Esophagus muscularis mucosa (tissue), 4 donors: ENCODE results near the gene IGFBP2. TPM values are rescaled to one million over a fixed set of nuclear protein-coding genes. Genes with fewer than 3 reads are reported as not detected.

Source experiments
- DNase-seq: peaks from one replicate; pipeline ENCODE4 v3.0.0-alpha.2; 2017; ENCODE audit errors: extremely low spot score
- H3K27ac ChIP-seq, 4 donors: fragments of 200-600 bp; sonication (generic); replicated peaks in 1 of 4; 1 replicate in 3 of 4; 2 replicates in 1 of 4; pipeline ENCODE4 v1.5.1; 2016 to 2019; ENCODE audit warnings: mild to moderate bottlenecking in 1 of 4
- H3K27me3 ChIP-seq, 4 donors: fragments of 200-600 bp; sonication (generic); one replicate each; pipeline versions ENCODE4 v1.5.1 to v1.6.0; 2016 to 2019
- H3K36me3 ChIP-seq, 4 donors: fragments of 200-600 bp; sonication (generic); one replicate each; pipeline ENCODE4 v1.5.1; 2016 to 2019
- H3K4me1 ChIP-seq, 4 donors: fragments of 200-600 bp; sonication (generic); one replicate each; pipeline ENCODE4 v1.5.1; 2016 to 2019
- H3K4me3 ChIP-seq, 4 donors: fragments of 200-600 bp; sonication (generic); 1 replicate in 2 of 4; 2 replicates in 2 of 4; pipeline ENCODE4 v1.5.1; 2016 to 2019; ENCODE audit warnings: mild to moderate bottlenecking in 4 of 4, moderate library complexity in 1 of 4
- H3K9me3 ChIP-seq, 4 donors: fragments of 200-600 bp; sonication (generic); 1 replicate in 3 of 4; 2 replicates in 1 of 4; pipeline ENCODE4 v1.5.1; 2016 to 2019
- CTCF ChIP-seq, 3 experiments: fragments of 200-600 bp in 2 of 3; fragments of 450-650 bp in 1 of 3; sonication (generic) in 2 of 3; IDR thresholded peaks; one replicate each; pipeline ENCODE4 v1.5.1; 2017 to 2019; ENCODE audit warnings: antibody characterized with exemption in 3 of 3, mild to moderate bottlenecking in 2 of 3, moderate library complexity in 1 of 3
- EP300 ChIP-seq: sonication (generic); formaldehyde crosslinking; IDR thresholded peaks from one replicate; pipeline ENCODE4 v1.6.1; 2017; ENCODE audit warnings: antibody characterized with exemption
- POLR2A ChIP-seq: fragments of 450-650 bp; IDR thresholded peaks from one replicate; pipeline ENCODE4 v1.6.1; 2017; ENCODE audit warnings: antibody characterized with exemption, moderate library complexity, mild to moderate bottlenecking, low read depth
- POLR2AphosphoS5 ChIP-seq, 2 donors: sonication (generic); formaldehyde crosslinking; IDR thresholded peaks; one replicate each; pipeline ENCODE4 v1.6.1; 2017; ENCODE audit warnings: antibody characterized with exemption in 2 of 2
- WGBS: methylation state at CpG from one replicate; pipeline ENCODE4 v1.1.5; 2018; 5-methylcytosine and 5-hydroxymethylcytosine counted together
- intact Hi-C: fragments of 100-400 bp; cut with DNase I; formaldehyde crosslinking; loops from one replicate; pipeline ENCODE4 v1.15.1; 2023
- total RNA-seq, 4 donors: library from RNA; depleted of rRNA; stranded (reverse); fragments of >200 nt; gene quantifications; one replicate each; pipeline versions ENCODE4 v1.1.0 to v1.2.1, GENCODE V29; 2016

The IGFBP2 gene
- total RNA-seq, 4 donors from 2014 or later = 188 to 446 (median 280) TPM

- Histone ChIP-seq H3K36me3 (no peaks in the 10 kb centered on the region), H3K4me3 (peak overlapping the region; percentile 74 to 84 (median 79)), H3K9me3 (no peaks in the 10 kb centered on the region), H3K27ac (peak overlapping the region; percentile 76 to 84 (median 81)), H3K4me1 (peaks cover 16 to 68% (median 62%) of the 10 kb centered on the region in 4 donors), H3K27me3 (peaks cover 0 to 4% (median 0%) of the 10 kb centered on the region in 4 donors)
- 2% methylated on average over 7 of the region's 7 CpGs for WGBS
- peak in 1 of 2 donors; percentile 24 for TF ChIP-seq POLR2AphosphoS5 (IDR thresholded peaks at IDR 0.05)
- TF ChIP-seq CTCF (IDR thresholded peaks at IDR 0.05) = no peak
- intact Hi-C loops = no loop called here
- no peak for DNase-seq
These were observed 2.0 kb downstream of the IGFBP2 start for GRCh38 chr2:216635171-216635570.

- H3K4me1 ChIP-seq = peaks cover 16 to 75% (median 67%) of the 10 kb centered on the region in 4 donors
- DNase-seq = no peak
- H3K27ac ChIP-seq = peak overlapping the region; percentile 76 to 84 (median 81)
- H3K4me3 ChIP-seq = peak overlapping the region; percentile 74 to 84 (median 79)
- H3K36me3 ChIP-seq = peaks cover 0 to 6% (median 4%) of the 10 kb centered on the region in 4 donors
- WGBS = 40% methylated on average over 18 of the region's 18 CpGs
- intact Hi-C loops = no loop called here
- peaks cover 0 to 4% (median 0%) of the 10 kb centered on the region in 4 donors for H3K27me3 ChIP-seq
- no peaks in the 10 kb centered on the region for H3K9me3 ChIP-seq
- TF ChIP-seq POLR2AphosphoS5 (IDR thresholded peaks at IDR 0.05) = peak in 1 of 2 donors; percentile 68
- no peak for TF ChIP-seq CTCF (IDR thresholded peaks at IDR 0.05)
- TF ChIP-seq POLR2A = no peak
These were observed 2.7 kb downstream of the IGFBP2 start for GRCh38 chr2:216635701-216636550.

- DNase-seq = no peak
- peaks cover 0 to 4% (median 0%) of the 10 kb centered on the region in 4 donors for H3K27me3 ChIP-seq
- 27% methylated on average over 26 of the region's 29 CpGs for WGBS
- intact Hi-C loops = no loop called here
- H3K4me1 ChIP-seq = peaks cover 16 to 77% (median 67%) of the 10 kb centered on the region in 4 donors
- H3K9me3 ChIP-seq = no peaks in the 10 kb centered on the region
- peaks cover 0 to 11% (median 7%) of the 10 kb centered on the region in 4 donors for H3K36me3 ChIP-seq
- H3K27ac ChIP-seq = peak overlapping the region; percentile 76 to 84 (median 81)
- TF ChIP-seq POLR2AphosphoS5 (IDR thresholded peaks at IDR 0.05) = peak; percentile 62 to 72
- TF ChIP-seq POLR2A = no peak
- peak overlapping the region; percentile 74 to 84 (median 79) for H3K4me3 ChIP-seq
These were observed 3.6 kb downstream of the IGFBP2 start for GRCh38 chr2:216636551-216637450.

- Histone ChIP-seq H3K4me3 (peak overlapping the region in 3 of 4 donors; percentile 79 to 84 (median 79)), H3K4me1 (peaks cover 16 to 81% (median 67%) of the 10 kb centered on the region in 4 donors), H3K27me3 (peaks cover 0 to 4% (median 0%) of the 10 kb centered on the region in 4 donors), H3K27ac (peak overlapping the region; percentile 76 to 84 (median 81)), H3K9me3 (no peaks in the 10 kb centered on the region), H3K36me3 (peaks cover 0 to 11% (median 7%) of the 10 kb centered on the region in 4 donors)
- intact Hi-C loops = no loop called here
- no peak for DNase-seq
- 46% methylated on average over 3 of the region's 3 CpGs for WGBS
- TF ChIP-seq CTCF (IDR thresholded peaks at IDR 0.05) (no peak), POLR2A (no peak), POLR2AphosphoS5 (IDR thresholded peaks at IDR 0.05) (no peak), EP300 (no peak)
These were observed 4.3 kb downstream of the IGFBP2 start for GRCh38 chr2:216637472-216637871.
